ENCODE results near the gene ASRGL1. TPM values are rescaled to one million over a fixed set of nuclear protein-coding genes. Genes with fewer than 3 reads are reported as not detected.
A peak's percentile ranks its signal among the peaks of the same experiment; 100 is the strongest.
"Not testable (repeated sequence)": the region's sequence is repeated elsewhere in the genome, so short reads cannot be mapped to it uniquely, and the experiment has no call there.

Gene ASRGL1
- total RNA-seq, 1 experiment from 2014 or later: 51.6 TPM

GRCh38 chr11:62378459-62379063 is 41.3 kb downstream of the ASRGL1 start:
- H3K36me3 Mint-ChIP-seq; DNase-seq (ENCODE audit: low spot score); ATAC-seq; H3K27ac Mint-ChIP-seq; H3K9me3 Mint-ChIP-seq; POLR2A ChIA-PET; H3K4me3 Mint-ChIP-seq; H3K27me3 Mint-ChIP-seq (ENCODE audit: low read depth): not testable (repeated sequence)
- TF ChIP-seq CTCF (IDR thresholded peaks at IDR 0.05): peak; percentile 30; the same call in 1 of the 2 replicates
- peaks cover 34% of the 10 kb centered on the region for H3K4me1 Mint-ChIP-seq
- CTCF ChIA-PET: interaction anchor here (0.8 to 2.0 kb wide), 6 partner anchors 16 to 182 kb away, joined by 3 to 13 read pairs (median 4); no protein-coding TSS in a partner anchor

- H3K27me3 Mint-ChIP-seq (ENCODE audit: low read depth); POLR2A ChIA-PET; H3K36me3 Mint-ChIP-seq; DNase-seq (ENCODE audit: low spot score); H3K9me3 Mint-ChIP-seq; ATAC-seq; H3K27ac Mint-ChIP-seq; H3K4me3 Mint-ChIP-seq: not testable (repeated sequence)
- peaks cover 34% of the 10 kb centered on the region for H3K4me1 Mint-ChIP-seq
- CTCF ChIA-PET: interaction anchor here (0.6 to 1.4 kb wide), 2 partner anchors 40 to 65 kb away, joined by 3 to 4 read pairs; no protein-coding TSS in a partner anchor
These were observed 42.3 kb downstream of the ASRGL1 start for GRCh38 chr11:62379586-62379985.

- POLR2A ChIA-PET; H3K4me3 Mint-ChIP-seq; H3K36me3 Mint-ChIP-seq; H3K9me3 Mint-ChIP-seq; H3K27me3 Mint-ChIP-seq (ENCODE audit: low read depth); H3K27ac Mint-ChIP-seq: not testable (repeated sequence)
- CTCF ChIA-PET: interaction anchor here (1.4 kb wide), 1 partner anchor 162 kb away, joined by 5 read pairs; no protein-coding TSS in a partner anchor
- peak; percentile 55 for DNase-seq (ENCODE audit: low spot score)
- peaks cover 34% of the 10 kb centered on the region for H3K4me1 Mint-ChIP-seq
- peak; percentile 85 for TF ChIP-seq CTCF (IDR thresholded peaks at IDR 0.05)
- peak; percentile 85 for ATAC-seq
These were observed 43.6 kb downstream of the ASRGL1 start for GRCh38 chr11:62380821-62381245.

GRCh38 chr11:62383822-62384221 is 46.6 kb downstream of the ASRGL1 start:
- no peaks in the 10 kb centered on the region for H3K36me3 Mint-ChIP-seq
- H3K27ac Mint-ChIP-seq: no peak overlapping the region
- ChIA-PET POLR2A (interaction anchor here (0.7 kb wide), 1 partner anchor 1515 kb away, joined by 4 read pairs; no protein-coding TSS in a partner anchor), CTCF (interaction anchor here (1.9 kb wide), 1 partner anchor 11 kb away, joined by 9 read pairs; no protein-coding TSS in a partner anchor)
- H3K27me3 Mint-ChIP-seq (ENCODE audit: low read depth): no peaks in the 10 kb centered on the region
- DNase-seq (ENCODE audit: low spot score): no peak
- H3K4me3 Mint-ChIP-seq: no peak overlapping the region
- H3K4me1 Mint-ChIP-seq: peaks cover 30% of the 10 kb centered on the region
- no peak for ATAC-seq
- H3K9me3 Mint-ChIP-seq: no peaks in the 10 kb centered on the region
- TF ChIP-seq ZNF263 (CRISPR knock-in tag; IDR thresholded peaks at IDR 0.05; ENCODE audit: low read depth) (no peak), MAX (CRISPR knock-in tag; IDR thresholded peaks at IDR 0.05) (no peak), ZNF671 (CRISPR knock-in tag; IDR thresholded peaks at IDR 0.05) (no peak), ZNF425 (CRISPR knock-in tag; conservative IDR thresholded peaks at IDR 0.05) (no peak), ZNF532 (CRISPR knock-in tag; IDR thresholded peaks at IDR 0.05; ENCODE audit: borderline replicate concordance) (no peak), SP1 (CRISPR knock-in tag; conservative IDR thresholded peaks at IDR 0.05) (no peak), ZNF121 (CRISPR knock-in tag; IDR thresholded peaks at IDR 0.05) (no peak), E2F1 (CRISPR knock-in tag; IDR thresholded peaks at IDR 0.05) (no peak), IRF2 (CRISPR knock-in tag; IDR thresholded peaks at IDR 0.05; ENCODE audit: borderline replicate concordance, low read depth) (no peak), USF1 (CRISPR knock-in tag; IDR thresholded peaks at IDR 0.05) (no peak), RELA (CRISPR knock-in tag; IDR thresholded peaks at IDR 0.05; ENCODE audit: borderline replicate concordance) (no peak), ZNF317 (CRISPR knock-in tag; IDR thresholded peaks at IDR 0.05; ENCODE audit: borderline replicate concordance, low read depth) (no peak), NFYB (CRISPR knock-in tag; conservative IDR thresholded peaks at IDR 0.05; ENCODE audit: low read depth) (no peak)

Measured in WTC11 (cell line).